Measurements from ENCODE around the gene DEAF1.

Gene DEAF1

DNA sequence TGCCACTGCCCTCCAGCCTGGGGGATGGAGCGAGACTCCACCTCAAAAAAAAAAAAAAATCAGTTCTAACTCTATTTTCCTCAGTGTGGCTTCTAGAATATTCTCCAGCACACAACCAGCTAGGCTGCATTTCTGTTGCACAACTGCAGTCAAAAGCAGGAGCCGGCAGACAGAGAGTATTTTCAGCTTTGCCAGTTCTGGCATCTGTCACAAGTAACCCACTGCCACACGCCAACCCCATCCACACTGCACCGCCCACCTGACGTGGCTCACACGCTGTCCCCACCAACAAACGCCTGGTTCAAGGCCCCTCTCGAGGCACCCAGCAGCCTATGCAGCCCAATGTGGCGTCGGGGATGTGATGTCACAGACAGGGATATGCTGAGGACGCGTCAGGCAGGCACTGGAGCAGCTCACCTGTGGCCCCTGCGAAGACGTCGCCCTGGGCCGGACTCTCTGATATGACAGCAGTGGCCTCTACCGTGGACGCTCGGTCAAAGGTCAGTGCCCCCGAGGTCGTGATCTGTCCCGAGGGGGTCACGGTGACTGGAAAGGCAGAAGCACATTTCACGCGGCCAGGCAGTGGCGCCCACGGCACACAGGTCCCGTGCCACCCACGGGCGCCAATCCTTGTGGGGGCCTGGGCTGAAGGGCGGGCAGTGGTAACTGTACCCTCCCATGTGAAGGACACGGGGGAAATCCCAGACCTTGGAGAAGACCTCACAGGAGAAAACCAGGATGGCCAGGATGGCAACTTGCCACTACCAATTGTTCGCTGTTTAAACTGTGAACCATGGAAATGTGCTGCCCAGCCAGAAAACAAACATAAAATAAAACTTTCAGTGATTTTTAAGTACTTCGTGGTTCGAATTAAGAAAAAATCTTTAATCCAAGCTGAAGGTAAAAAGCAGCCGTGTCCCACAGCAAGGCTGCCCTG is 15.5 kb downstream of the DEAF1 start:
- Histone ChIP-seq H3K9me3 (ENCODE audit: insufficient read depth, low read depth, low read length) (no peaks in the 10 kb centered on the region), H3K9me2 (replicated peaks; ENCODE audit: low read depth, low read length) (no peaks in the 10 kb centered on the region), H3K27me3 (ENCODE audit: insufficient read depth, low read length, poor library complexity, severe bottlenecking) (no peaks in the 10 kb centered on the region), H3F3A (ENCODE audit: low read depth) (no peaks in the 10 kb centered on the region), H3K9ac (ENCODE audit: low read depth, low read length, poor library complexity, severe bottlenecking) (no peak overlapping the region), H4K20me1 (ENCODE audit: insufficient read depth, low read length, poor library complexity, severe bottlenecking) (peaks cover 3% of the 10 kb centered on the region), H3K36me3 (ENCODE audit: insufficient read depth, low read length) (peaks cover 38% of the 10 kb centered on the region; the same call in 1 of the 2 replicates), H2AFZ (ENCODE audit: low read length) (no peak overlapping the region), H3K4me2 (ENCODE audit: low read depth, low read length, poor library complexity, severe bottlenecking) (no peak overlapping the region), H3K79me2 (ENCODE audit: insufficient read depth, low read length) (no peaks in the 10 kb centered on the region), H3K4me3 (ENCODE audit: low read length, poor library complexity, severe bottlenecking) (no peak overlapping the region), H3K4me1 (ENCODE audit: insufficient read depth, low read length, poor library complexity, severe bottlenecking) (no peaks in the 10 kb centered on the region)
- TF ChIP-seq EZH2phosphoT487 (IDR thresholded peaks at IDR 0.05; ENCODE audit: borderline replicate concordance) = no peak
- TF ChIP-seq, protein P1, sequence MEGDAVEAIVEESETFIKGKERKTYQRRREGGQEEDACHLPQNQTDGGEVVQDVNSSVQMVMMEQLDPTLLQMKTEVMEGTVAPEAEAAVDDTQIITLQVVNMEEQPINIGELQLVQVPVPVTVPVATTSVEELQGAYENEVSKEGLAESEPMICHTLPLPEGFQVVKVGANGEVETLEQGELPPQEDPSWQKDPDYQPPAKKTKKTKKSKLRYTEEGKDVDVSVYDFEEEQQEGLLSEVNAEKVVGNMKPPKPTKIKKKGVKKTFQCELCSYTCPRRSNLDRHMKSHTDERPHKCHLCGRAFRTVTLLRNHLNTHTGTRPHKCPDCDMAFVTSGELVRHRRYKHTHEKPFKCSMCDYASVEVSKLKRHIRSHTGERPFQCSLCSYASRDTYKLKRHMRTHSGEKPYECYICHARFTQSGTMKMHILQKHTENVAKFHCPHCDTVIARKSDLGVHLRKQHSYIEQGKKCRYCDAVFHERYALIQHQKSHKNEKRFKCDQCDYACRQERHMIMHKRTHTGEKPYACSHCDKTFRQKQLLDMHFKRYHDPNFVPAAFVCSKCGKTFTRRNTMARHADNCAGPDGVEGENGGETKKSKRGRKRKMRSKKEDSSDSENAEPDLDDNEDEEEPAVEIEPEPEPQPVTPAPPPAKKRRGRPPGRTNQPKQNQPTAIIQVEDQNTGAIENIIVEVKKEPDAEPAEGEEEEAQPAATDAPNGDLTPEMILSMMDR (conservative IDR thresholded peaks at IDR 0.05; ENCODE audit: low read length) = no peak

DNA sequence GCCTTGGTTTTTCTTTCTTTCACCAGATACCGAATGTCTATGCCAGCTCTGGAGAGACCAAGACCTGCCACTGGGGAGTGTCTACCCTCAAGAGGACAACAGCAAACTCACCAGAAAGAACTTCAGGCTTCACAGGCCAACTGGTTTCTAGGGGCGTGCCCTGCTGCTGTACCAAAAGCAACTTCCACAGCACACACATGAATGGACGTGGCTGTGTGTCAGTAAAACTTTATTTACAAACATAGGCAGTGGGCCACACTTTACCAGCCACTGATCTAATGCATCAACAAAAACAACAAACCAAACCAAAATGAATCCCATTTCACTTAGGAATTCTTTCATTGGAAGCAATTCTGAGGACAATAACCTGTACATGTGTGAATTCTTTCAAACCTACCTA is 16.7 kb downstream of the DEAF1 start:
- TF ChIP-seq EZH2phosphoT487 (IDR thresholded peaks at IDR 0.05; ENCODE audit: borderline replicate concordance) = no peak
- TF ChIP-seq, protein P1 (conservative IDR thresholded peaks at IDR 0.05; ENCODE audit: low read length) = no peak
- Histone ChIP-seq H3K4me2 (ENCODE audit: low read depth, low read length, poor library complexity, severe bottlenecking) (no peak overlapping the region), H3K4me1 (ENCODE audit: insufficient read depth, low read length, poor library complexity, severe bottlenecking) (no peaks in the 10 kb centered on the region), H3K9ac (ENCODE audit: low read depth, low read length, poor library complexity, severe bottlenecking) (no peak overlapping the region), H3K36me3 (ENCODE audit: insufficient read depth, low read length) (peaks cover 38% of the 10 kb centered on the region; the same call in 1 of the 2 replicates), H3K79me2 (ENCODE audit: insufficient read depth, low read length) (no peaks in the 10 kb centered on the region), H3K4me3 (ENCODE audit: low read length, poor library complexity, severe bottlenecking) (no peak overlapping the region), H2AFZ (ENCODE audit: low read length) (no peak overlapping the region), H4K20me1 (ENCODE audit: insufficient read depth, low read length, poor library complexity, severe bottlenecking) (peaks cover 3% of the 10 kb centered on the region), H3F3A (ENCODE audit: low read depth) (no peaks in the 10 kb centered on the region), H3K27me3 (ENCODE audit: insufficient read depth, low read length, poor library complexity, severe bottlenecking) (no peaks in the 10 kb centered on the region), H3K9me3 (ENCODE audit: insufficient read depth, low read depth, low read length) (no peaks in the 10 kb centered on the region), H3K9me2 (replicated peaks; ENCODE audit: low read depth, low read length) (no peaks in the 10 kb centered on the region)

DNA sequence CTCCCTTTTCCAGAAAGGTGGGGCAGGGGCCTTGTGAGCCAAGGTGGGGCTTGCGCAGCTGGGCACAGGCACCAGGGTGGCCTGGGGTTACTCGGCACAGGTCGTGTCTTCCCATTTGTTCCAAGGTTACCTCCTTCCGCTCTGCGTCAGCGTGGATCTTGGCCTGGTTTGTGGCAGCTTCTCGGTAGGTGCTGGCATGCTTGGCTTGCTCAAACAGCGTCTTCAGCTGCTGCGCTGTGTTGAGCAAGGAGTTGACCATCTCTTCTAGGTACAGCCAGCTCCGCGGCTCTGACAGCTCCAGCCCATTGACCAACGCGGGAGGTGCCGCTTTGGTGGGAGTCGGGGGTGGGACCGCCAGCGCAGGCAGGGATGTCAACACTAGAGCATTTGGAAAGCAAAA is 20.6 kb downstream of the DEAF1 start:
- Histone ChIP-seq H3K9me3 (ENCODE audit: insufficient read depth, low read depth, low read length) (no peaks in the 10 kb centered on the region), H3K9me2 (replicated peaks; ENCODE audit: low read depth, low read length) (no peaks in the 10 kb centered on the region), H3K36me3 (ENCODE audit: insufficient read depth, low read length) (peaks cover 38% of the 10 kb centered on the region; the same call in 1 of the 2 replicates), H4K20me1 (ENCODE audit: insufficient read depth, low read length, poor library complexity, severe bottlenecking) (peaks cover 3% of the 10 kb centered on the region), H3K9ac (ENCODE audit: low read depth, low read length, poor library complexity, severe bottlenecking) (no peak overlapping the region), H3K27me3 (ENCODE audit: insufficient read depth, low read length, poor library complexity, severe bottlenecking) (no peaks in the 10 kb centered on the region), H2AFZ (ENCODE audit: low read length) (no peak overlapping the region), H3K4me3 (ENCODE audit: low read length, poor library complexity, severe bottlenecking) (no peak overlapping the region), H3K4me1 (ENCODE audit: insufficient read depth, low read length, poor library complexity, severe bottlenecking) (no peaks in the 10 kb centered on the region), H3K79me2 (ENCODE audit: insufficient read depth, low read length) (no peaks in the 10 kb centered on the region), H3F3A (ENCODE audit: low read depth) (no peaks in the 10 kb centered on the region), H3K4me2 (ENCODE audit: low read depth, low read length, poor library complexity, severe bottlenecking) (no peak overlapping the region)
- TF ChIP-seq, protein P1 (conservative IDR thresholded peaks at IDR 0.05; ENCODE audit: low read length) = no peak
- TF ChIP-seq EZH2phosphoT487 (IDR thresholded peaks at IDR 0.05; ENCODE audit: borderline replicate concordance) = no peak
